Skin epidermis (tissue), 12 donors: ENCODE data around the gene CYGB.
A peak's percentile ranks its signal among the peaks of the same experiment; 100 is the strongest.

Experiments used
- H3K27ac ChIP-seq, 21 experiments: fragments of 200-600 bp; sonication (generic) in 11 of 21; one replicate each; pipeline ENCODE4 v1.5.0; 2020; ENCODE audit warnings: mild to moderate bottlenecking in 3 of 21, inconsistent platforms in 2 of 21, moderate library complexity in 2 of 21
- H3K4me3 ChIP-seq, 7 experiments: fragments of 200-600 bp; sonication (generic) in 2 of 7; one replicate each; pipeline ENCODE4 v1.5.0; 2020; ENCODE audit warnings: inconsistent platforms in 2 of 7, mild to moderate bottlenecking in 2 of 7, moderate library complexity in 1 of 7

The CYGB gene

GRCh38 chr17:76556765-76557367 lies 19.4 kb upstream of the CYGB start:
- Histone ChIP-seq H3K4me3 (peak overlapping the region; percentile 53 to 90 (median 72)), H3K27ac (peak overlapping the region; percentile 68 to 98 (median 92))

GRCh38 chr17:76554131-76554530 lies 16.6 kb upstream of the CYGB start:
- peak overlapping the region in 4 of 21 experiments; percentile 8 to 47 (median 25) for H3K27ac ChIP-seq
- no peak overlapping the region for H3K4me3 ChIP-seq

- Histone ChIP-seq H3K27ac (peak overlapping the region in 4 of 21 experiments; percentile 3 to 39 (median 8)), H3K4me3 (no peak overlapping the region)
These were observed 15.8 kb upstream of the CYGB start for GRCh38 chr17:76553178-76553908.

GRCh38 chr17:76551685-76552084 lies 14.2 kb upstream of the CYGB start:
- H3K27ac ChIP-seq = peak overlapping the region in 18 of 21 experiments; percentile 30 to 83 (median 62)

GRCh38 chr17:76550712-76551615 lies 13.5 kb upstream of the CYGB start:
- Histone ChIP-seq H3K4me3 (peak overlapping the region in 1 of 7 experiments; percentile 15), H3K27ac (peak overlapping the region in 19 of 21 experiments; percentile 13 to 83 (median 60))

More at GRCh38 chr17:76551685-76552084, 14.2 kb upstream of the CYGB start:
- peak overlapping the region in 1 of 7 experiments; percentile 15 for H3K4me3 ChIP-seq

- peak overlapping the region in 2 of 21 experiments; percentile 34 to 70 for H3K27ac ChIP-seq
These were observed 12.0 kb upstream of the CYGB start for GRCh38 chr17:76549539-76549938.

GRCh38 chr17:76549215-76549518 lies 11.7 kb upstream of the CYGB start:
- no peak overlapping the region for H3K4me3 ChIP-seq
- no peak overlapping the region for H3K27ac ChIP-seq

More at GRCh38 chr17:76549539-76549938, 12.0 kb upstream of the CYGB start:
- H3K4me3 ChIP-seq = no peak overlapping the region

- Histone ChIP-seq H3K27ac (peak overlapping the region in 4 of 21 experiments; percentile 3 to 28 (median 14)), H3K4me3 (no peak overlapping the region)
These were observed 11.1 kb upstream of the CYGB start for GRCh38 chr17:76548378-76549214.

- H3K4me3 ChIP-seq = no peak overlapping the region
- H3K27ac ChIP-seq = no peak overlapping the region
These were observed 10.2 kb upstream of the CYGB start for GRCh38 chr17:76547642-76548202.

GRCh38 chr17:76547183-76547641 lies 9.7 kb upstream of the CYGB start:
- peak overlapping the region in 8 of 21 experiments; percentile 3 to 49 (median 38) for H3K27ac ChIP-seq
- no peak overlapping the region for H3K4me3 ChIP-seq

GRCh38 chr17:76546556-76547182 lies 9.2 kb upstream of the CYGB start:
- peak overlapping the region in 8 of 21 experiments; percentile 3 to 49 (median 38) for H3K27ac ChIP-seq
- no peak overlapping the region for H3K4me3 ChIP-seq

GRCh38 chr17:76545918-76546555 lies 8.5 kb upstream of the CYGB start:
- Histone ChIP-seq H3K4me3 (no peak overlapping the region), H3K27ac (peak overlapping the region in 2 of 21 experiments; percentile 25 to 39)

GRCh38 chr17:76544546-76545365 lies 7.2 kb upstream of the CYGB start:
- Histone ChIP-seq H3K27ac (peak overlapping the region in 9 of 21 experiments; percentile 14 to 55 (median 28)), H3K4me3 (no peak overlapping the region)

- Histone ChIP-seq H3K27ac (peak overlapping the region in 9 of 21 experiments; percentile 14 to 55 (median 28)), H3K4me3 (no peak overlapping the region)
These were observed 6.5 kb upstream of the CYGB start for GRCh38 chr17:76543826-76544545.

GRCh38 chr17:76543482-76543825 lies 5.9 kb upstream of the CYGB start:
- peak overlapping the region in 2 of 21 experiments; percentile 4 to 15 for H3K27ac ChIP-seq
- no peak overlapping the region for H3K4me3 ChIP-seq

- H3K27ac ChIP-seq = peak overlapping the region in 3 of 21 experiments; percentile 2 to 44 (median 4)
- H3K4me3 ChIP-seq = no peak overlapping the region
These were observed 5.5 kb upstream of the CYGB start for GRCh38 chr17:76542984-76543383.
